ENCODE measurements around the gene GRIK2. TPM values are rescaled to one million over a fixed set of nuclear protein-coding genes. Genes with fewer than 3 reads are reported as not detected.
A peak's percentile ranks its signal among the peaks of the same experiment; 100 is the strongest.

GRIK2 gene
- total RNA-seq, 1 donor from 2014 or later = 11.3 TPM

DNA sequence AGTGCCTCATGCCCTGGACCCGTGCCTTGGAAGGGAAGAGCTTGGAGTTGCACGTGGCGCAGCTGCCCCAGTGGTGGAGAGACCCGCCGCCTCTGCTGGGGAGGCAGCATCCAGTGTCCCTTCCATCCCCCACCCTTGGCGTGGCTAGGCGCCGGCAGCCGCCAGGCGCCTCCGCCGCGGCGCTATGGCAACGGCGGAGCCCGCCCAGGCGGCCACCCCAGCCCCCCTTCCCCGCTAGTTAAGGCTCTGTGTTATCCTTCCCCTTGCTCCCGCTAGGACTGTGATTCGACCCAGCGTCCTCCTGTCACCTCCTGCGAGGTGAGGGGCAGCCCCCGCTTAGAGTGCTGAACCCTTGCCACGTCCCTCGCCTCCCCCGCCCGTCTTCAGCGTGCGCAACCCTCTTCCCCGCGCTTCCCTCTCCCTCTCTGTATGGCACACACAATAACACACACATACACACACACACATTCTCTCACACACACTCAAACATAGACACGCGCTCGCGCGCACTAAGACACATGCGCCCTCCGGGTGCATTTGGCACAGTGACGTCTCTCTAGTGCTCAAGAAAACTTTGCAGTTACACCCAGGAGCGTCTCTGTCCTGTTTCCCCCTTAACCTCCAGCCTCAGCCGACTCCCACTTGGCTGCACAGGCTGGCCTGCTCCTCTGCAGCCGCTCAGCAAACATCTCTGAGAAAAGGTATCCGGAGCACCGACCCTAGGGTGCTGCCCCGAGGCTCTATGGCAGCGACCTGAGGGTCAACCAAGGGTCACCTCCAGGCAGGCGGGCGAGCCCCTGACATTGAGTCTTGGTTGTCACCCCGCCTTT lies 8.5 kb downstream of the GRIK2 start:
- Histone ChIP-seq H3K4me3 (peak overlapping the region; percentile 63), H3K27ac (replicated peaks) (peak overlapping the region; percentile 64), H3K9me3 (replicated peaks) (no peaks in the 10 kb centered on the region), H3K4me1 (peaks cover 29% of the 10 kb centered on the region), H3K27me3 (ENCODE audit: low read depth) (peaks cover 66% of the 10 kb centered on the region), H3K36me3 (no peaks in the 10 kb centered on the region)
- TF ChIP-seq, protein P1, sequence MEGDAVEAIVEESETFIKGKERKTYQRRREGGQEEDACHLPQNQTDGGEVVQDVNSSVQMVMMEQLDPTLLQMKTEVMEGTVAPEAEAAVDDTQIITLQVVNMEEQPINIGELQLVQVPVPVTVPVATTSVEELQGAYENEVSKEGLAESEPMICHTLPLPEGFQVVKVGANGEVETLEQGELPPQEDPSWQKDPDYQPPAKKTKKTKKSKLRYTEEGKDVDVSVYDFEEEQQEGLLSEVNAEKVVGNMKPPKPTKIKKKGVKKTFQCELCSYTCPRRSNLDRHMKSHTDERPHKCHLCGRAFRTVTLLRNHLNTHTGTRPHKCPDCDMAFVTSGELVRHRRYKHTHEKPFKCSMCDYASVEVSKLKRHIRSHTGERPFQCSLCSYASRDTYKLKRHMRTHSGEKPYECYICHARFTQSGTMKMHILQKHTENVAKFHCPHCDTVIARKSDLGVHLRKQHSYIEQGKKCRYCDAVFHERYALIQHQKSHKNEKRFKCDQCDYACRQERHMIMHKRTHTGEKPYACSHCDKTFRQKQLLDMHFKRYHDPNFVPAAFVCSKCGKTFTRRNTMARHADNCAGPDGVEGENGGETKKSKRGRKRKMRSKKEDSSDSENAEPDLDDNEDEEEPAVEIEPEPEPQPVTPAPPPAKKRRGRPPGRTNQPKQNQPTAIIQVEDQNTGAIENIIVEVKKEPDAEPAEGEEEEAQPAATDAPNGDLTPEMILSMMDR (IDR thresholded peaks at IDR 0.05; ENCODE audit: borderline replicate concordance) = no peak
- no peak for DNase-seq
- intact Hi-C loops (cut with micrococcal nuclease) = no loop called here

DNA sequence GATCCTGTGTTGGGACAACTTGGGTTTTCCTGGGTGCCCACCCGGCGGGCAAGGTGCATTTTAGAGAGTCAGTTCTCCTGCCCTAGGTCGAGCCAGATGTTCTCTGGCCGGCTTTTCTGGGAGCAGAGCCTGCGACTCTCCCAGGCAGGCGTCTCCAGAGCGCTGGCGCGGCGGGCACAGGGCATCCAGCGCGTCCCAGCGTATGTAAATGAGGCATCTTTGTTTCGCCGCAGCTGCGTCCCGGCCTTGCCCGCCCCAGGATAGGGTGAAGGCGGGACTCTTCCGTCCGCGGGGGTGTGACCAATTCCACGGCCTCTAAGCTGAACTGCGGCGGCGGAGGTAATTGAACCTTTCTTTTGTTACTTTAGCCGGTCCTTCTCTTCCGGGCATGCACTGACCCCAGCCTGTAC lies 9.1 kb downstream of the GRIK2 start:
- Histone ChIP-seq H3K27ac (replicated peaks) (peak overlapping the region; percentile 64), H3K36me3 (no peaks in the 10 kb centered on the region), H3K4me3 (peak overlapping the region; percentile 63), H3K4me1 (peaks cover 29% of the 10 kb centered on the region), H3K9me3 (replicated peaks) (no peaks in the 10 kb centered on the region), H3K27me3 (ENCODE audit: low read depth) (peaks cover 59% of the 10 kb centered on the region)
- TF ChIP-seq, protein P1 (IDR thresholded peaks at IDR 0.05; ENCODE audit: borderline replicate concordance) = no peak
- intact Hi-C loops (cut with micrococcal nuclease) = no loop called here
- no peak for DNase-seq

DNA sequence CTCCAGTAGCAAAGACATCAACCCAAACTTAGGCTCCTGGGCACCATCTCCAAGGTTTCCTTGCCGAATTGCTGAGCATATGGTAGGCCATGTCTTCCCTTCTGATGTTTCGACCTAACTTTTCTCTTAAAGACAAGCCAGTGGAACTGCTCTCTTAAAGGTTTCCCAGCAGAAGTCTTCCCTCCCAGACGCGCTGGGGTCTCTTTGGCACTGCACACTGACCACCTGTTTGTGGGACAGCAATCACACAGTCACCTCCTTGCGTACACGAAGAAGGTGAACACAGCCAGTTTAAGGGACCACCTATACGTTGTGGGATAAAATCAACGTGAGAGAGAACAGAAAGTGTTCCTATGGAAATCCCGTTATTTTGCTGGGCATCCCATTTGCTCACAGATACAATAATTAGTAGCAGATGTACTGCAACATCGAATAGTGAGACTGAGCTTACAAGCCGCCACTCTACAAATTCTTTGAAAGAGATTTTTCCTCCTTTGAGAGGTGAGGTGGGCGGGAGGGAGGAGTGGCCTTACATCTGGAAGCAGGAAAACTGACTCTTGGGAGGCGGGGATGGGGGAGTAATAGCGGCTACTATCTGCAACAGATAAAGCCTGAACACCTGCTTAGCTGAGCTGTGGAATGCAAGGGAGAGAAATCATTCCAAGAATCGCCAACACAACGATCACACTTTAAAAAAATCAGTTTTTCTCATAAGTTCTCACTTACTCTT lies 9.9 kb downstream of the GRIK2 start:
- intact Hi-C loops (cut with micrococcal nuclease) = no loop called here
- no peaks in the 10 kb centered on the region for H3K9me3 ChIP-seq (replicated peaks)
- no peak overlapping the region for H3K27ac ChIP-seq (replicated peaks)
- no peaks in the 10 kb centered on the region for H3K36me3 ChIP-seq
- DNase-seq = no peak
- TF ChIP-seq, protein P1 (IDR thresholded peaks at IDR 0.05; ENCODE audit: borderline replicate concordance) = no peak
- peaks cover 29% of the 10 kb centered on the region for H3K4me1 ChIP-seq
- peak overlapping the region; percentile 63 for H3K4me3 ChIP-seq
- H3K27me3 ChIP-seq (ENCODE audit: low read depth) = peaks cover 52% of the 10 kb centered on the region

DNA sequence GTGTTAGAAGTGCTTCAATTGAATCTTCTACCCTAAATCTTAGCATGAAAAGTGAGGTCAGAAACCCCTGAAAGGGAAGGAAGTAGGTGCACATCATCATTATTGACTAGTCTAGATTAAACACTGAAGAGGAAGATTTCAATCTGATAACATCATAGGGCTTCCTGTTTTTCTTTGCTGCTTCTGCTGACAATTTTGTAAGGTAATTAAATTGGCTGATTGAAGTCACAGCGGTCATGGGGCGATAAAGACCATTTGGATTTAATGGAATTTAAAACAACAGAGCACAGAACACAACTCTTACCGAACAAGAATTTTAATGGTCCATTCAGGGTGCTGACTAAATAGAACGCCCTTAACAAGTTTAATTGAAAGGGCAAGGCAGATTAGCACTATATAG lies 11.3 kb downstream of the GRIK2 start:
- TF ChIP-seq, protein P1 (IDR thresholded peaks at IDR 0.05; ENCODE audit: borderline replicate concordance) = no peak
- intact Hi-C loops (cut with micrococcal nuclease) = no loop called here
- no peaks in the 10 kb centered on the region for H3K9me3 ChIP-seq (replicated peaks)
- no peak overlapping the region for H3K27ac ChIP-seq (replicated peaks)
- DNase-seq = no peak
- no peaks in the 10 kb centered on the region for H3K36me3 ChIP-seq
- peaks cover 38% of the 10 kb centered on the region for H3K27me3 ChIP-seq (ENCODE audit: low read depth)
- H3K4me3 ChIP-seq = no peak overlapping the region
- peaks cover 18% of the 10 kb centered on the region for H3K4me1 ChIP-seq

DNA sequence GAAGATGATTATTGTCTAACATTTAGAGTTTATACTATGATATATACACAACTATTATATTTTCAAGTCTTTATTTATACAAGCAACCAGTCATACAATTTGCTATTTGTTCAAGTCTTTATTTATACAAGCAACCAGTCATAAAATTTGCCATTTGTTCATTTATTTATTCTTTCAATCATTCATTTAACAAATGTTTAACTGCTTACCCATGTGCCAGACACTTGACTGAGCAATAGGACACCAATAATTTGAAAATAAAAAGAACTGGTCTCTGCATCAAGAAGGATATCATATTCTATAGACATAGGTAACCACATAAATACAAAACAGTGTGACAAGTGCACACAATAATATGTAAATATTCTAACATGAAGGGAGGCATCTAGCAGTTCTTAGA lies 20.3 kb downstream of the GRIK2 start:
- no peaks in the 10 kb centered on the region for H3K4me1 ChIP-seq
- H3K36me3 ChIP-seq = no peaks in the 10 kb centered on the region
- H3K9me3 ChIP-seq (replicated peaks) = no peaks in the 10 kb centered on the region
- no peak for DNase-seq
- no peaks in the 10 kb centered on the region for H3K27me3 ChIP-seq (ENCODE audit: low read depth)
- intact Hi-C loops (cut with micrococcal nuclease) = no loop called here
- no peak overlapping the region for H3K4me3 ChIP-seq
- H3K27ac ChIP-seq (replicated peaks) = no peak overlapping the region
- TF ChIP-seq, protein P1 (IDR thresholded peaks at IDR 0.05; ENCODE audit: borderline replicate concordance) = no peak

Data from left ventricle myocardium inferior (tissue), 1 donor.